Psoas muscle (tissue), 8 donors: Measurements from ENCODE around the gene ARNT2. TPM values are rescaled to one million over a fixed set of nuclear protein-coding genes. Genes with fewer than 3 reads are reported as not detected.

Experiments
- ATAC-seq, 4 donors: fragments of 200-7000 bp; cut with Tn5 transposase; one replicate each; pipeline ENCODE4 v1.9.1; 2020; ENCODE audit warnings: moderate library complexity in 3 of 4, mild to moderate bottlenecking in 2 of 4
- DNase-seq, 2 donors: peaks; one replicate each; pipeline ENCODE4 v3.0.0-alpha.2; 2020
- H3K27ac ChIP-seq: fragments of 200-600 bp; one replicate; pipeline ENCODE4 v1.8.0; 2022
- H3K27me3 ChIP-seq, 3 donors: fragments of 200-600 bp in 1 of 3; one replicate each; pipeline versions ENCODE4 v1.6.1 to v1.8.0; 2013 to 2022; ENCODE audit warnings: low read length in 2 of 3, mild to moderate bottlenecking in 2 of 3, moderate library complexity in 1 of 3; ENCODE audit not compliant: insufficient read depth in 3 of 3
- H3K36me3 ChIP-seq, 2 donors: fragments of 200-600 bp in 1 of 2; one replicate each; pipeline versions ENCODE4 v1.6.1 to v1.8.0; 2013 to 2022; ENCODE audit warnings: low read depth in 1 of 2, mild to moderate bottlenecking in 1 of 2, moderate library complexity in 1 of 2; ENCODE audit not compliant: insufficient read depth in 1 of 2
- H3K4me1 ChIP-seq: fragments of 200-600 bp; one replicate; pipeline ENCODE4 v1.8.0; 2022
- H3K4me3 ChIP-seq: fragments of 200-600 bp; one replicate; pipeline ENCODE4 v1.8.0; 2022; ENCODE audit warnings: mild to moderate bottlenecking
- H3K9me3 ChIP-seq: fragments of 200-600 bp; one replicate; pipeline ENCODE4 v1.8.0; 2022
- CTCF ChIP-seq: fragments of 200-600 bp; IDR thresholded peaks from one replicate; pipeline ENCODE4 v1.8.0; 2022; ENCODE audit warnings: antibody characterized with exemption
- WGBS, 3 donors: extraction: QIAGEN DNeasy Blood & Tissue Kit; methylation state at CpG; one replicate each; pipeline versions ENCODE4 v1.1.6 to v1.1.7; 2013; 5-methylcytosine and 5-hydroxymethylcytosine counted together
- intact Hi-C, 2 donors: fragments of 100-400 bp; cut with DNase I; formaldehyde crosslinking; loops; one replicate each; pipeline versions ENCODE4 v1.11.0 to v1.14.2; 2022
- polyA plus RNA-seq, 3 donors: library from polyadenylated mRNA; stranded (reverse); fragments of 200-250 nt; gene quantifications; one replicate each; pipeline ENCODE4 v1.2.3, GENCODE V29; 2013
- total RNA-seq, 4 donors: library from RNA; stranded (reverse); fragmentation: NEBNext Ultra II Directional in 2 of 4; extraction: Animal tissue kit (Norgen Biotek cat#: 25700) in 2 of 4; gene quantifications; one replicate each; pipeline versions ENCODE4 v1.2.1 to v1.2.4, GENCODE V29; 2021 to 2023
- donor health status: healthy with polysubstance abuse.
- donor health status: DM: no; HTN: no; CAD: no; lungs with moderate emphysema.
- donor health status: Bipolar disorder and iron deficiency.
- donor health status: healthy.
- donor health status: DM: yes; HTN: yes; CAD: no.
- donor health status: DM: no; HTN: no; CAD: no.
- donor health status: DM: no; HTN: no; CAD: no.
- donor health status: DM: yes; HTN: yes; CAD: no.

The ARNT2 gene
- total and polyA plus RNA-seq, 7 donors = 0.09 to 12.2 (median 4.4) TPM

DNA sequence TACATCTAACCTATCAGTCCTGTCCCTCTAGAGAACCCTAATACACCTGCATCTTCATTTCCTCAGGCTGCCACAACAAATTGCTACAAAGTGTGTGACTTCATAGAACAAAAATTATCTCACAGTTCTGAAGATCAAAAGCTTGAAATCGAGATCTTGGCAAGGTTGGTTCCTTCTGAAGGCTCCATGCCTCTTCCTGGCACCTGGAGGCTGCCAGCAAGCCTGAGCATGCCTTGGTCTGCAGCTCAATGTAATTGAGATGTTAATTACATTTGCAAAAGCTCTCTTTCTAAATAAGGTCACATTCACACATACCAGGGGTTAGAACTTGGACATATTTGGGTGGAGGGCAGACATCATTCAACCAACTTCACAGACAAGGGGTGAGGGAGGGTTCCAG is 204.5 kb downstream of the ARNT2 start:
- no peaks in the 10 kb centered on the region for H3K36me3 ChIP-seq
- no peaks in the 10 kb centered on the region for H3K9me3 ChIP-seq
- no peaks in the 10 kb centered on the region for H3K4me1 ChIP-seq
- no peak overlapping the region for H3K27ac ChIP-seq
- 22 to 27% (median 24%) methylated on average over 1 of the region's 1 CpG for WGBS, 3 donors
- peaks cover 0 to 4% (median 0%) of the 10 kb centered on the region in 3 donors for H3K27me3 ChIP-seq
- intact Hi-C loops = no loop called here
- ATAC-seq (no peak), DNase-seq (no peak)
- TF ChIP-seq CTCF = no peak
- no peak overlapping the region for H3K4me3 ChIP-seq

DNA sequence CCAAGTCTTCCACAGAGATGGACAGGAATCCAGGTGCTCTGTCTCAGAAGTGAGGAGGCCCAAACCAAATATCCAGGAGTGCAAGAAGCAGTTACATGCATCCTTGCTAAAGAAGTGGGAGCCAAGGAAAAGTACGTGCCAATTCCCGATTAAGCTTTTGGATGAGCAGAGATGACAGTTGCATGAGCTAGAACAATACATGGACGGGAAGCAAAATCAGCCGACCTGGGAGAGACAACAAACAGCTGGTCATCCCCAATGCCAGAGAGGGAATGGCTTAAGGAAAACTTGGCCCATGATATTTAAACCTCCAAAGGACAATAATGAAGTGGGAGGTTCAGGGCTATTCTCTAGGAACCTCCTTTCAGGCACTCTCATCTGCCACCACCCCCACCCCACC is 204.9 kb downstream of the ARNT2 start:
- Histone ChIP-seq H3K36me3 (no peaks in the 10 kb centered on the region), H3K27me3 (peaks cover 0 to 4% (median 0%) of the 10 kb centered on the region in 3 donors), H3K4me1 (no peaks in the 10 kb centered on the region), H3K4me3 (no peak overlapping the region), H3K9me3 (no peaks in the 10 kb centered on the region), H3K27ac (no peak overlapping the region)
- 21 to 35% (median 27%) methylated on average over 4 of the region's 4 CpGs for WGBS, 3 donors
- no peak for TF ChIP-seq CTCF
- intact Hi-C loops = no loop called here
- DNase-seq (no peak), ATAC-seq (no peak)

DNA sequence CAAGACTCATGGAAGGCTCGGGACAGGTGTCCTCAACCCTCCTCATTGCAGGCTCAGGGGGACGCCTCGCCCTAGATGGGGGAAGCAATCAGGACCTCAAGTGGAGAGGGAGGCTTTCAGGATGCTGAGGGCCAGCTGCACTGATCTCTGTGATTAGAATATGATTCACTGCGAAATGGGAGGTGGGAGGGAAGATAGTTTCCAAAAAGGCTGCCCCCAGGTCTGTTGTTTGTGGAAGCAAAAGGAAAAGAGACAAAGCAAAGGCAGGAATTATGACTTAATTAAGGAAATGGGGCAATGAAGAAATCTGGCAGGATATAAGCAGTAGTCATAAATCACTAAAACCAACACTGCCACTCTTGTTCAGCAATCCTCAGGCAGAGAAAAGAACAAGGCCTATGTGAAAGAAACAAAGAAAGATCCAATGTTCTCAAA is 205.3 kb downstream of the ARNT2 start:
- ATAC-seq = no peak

DNA sequence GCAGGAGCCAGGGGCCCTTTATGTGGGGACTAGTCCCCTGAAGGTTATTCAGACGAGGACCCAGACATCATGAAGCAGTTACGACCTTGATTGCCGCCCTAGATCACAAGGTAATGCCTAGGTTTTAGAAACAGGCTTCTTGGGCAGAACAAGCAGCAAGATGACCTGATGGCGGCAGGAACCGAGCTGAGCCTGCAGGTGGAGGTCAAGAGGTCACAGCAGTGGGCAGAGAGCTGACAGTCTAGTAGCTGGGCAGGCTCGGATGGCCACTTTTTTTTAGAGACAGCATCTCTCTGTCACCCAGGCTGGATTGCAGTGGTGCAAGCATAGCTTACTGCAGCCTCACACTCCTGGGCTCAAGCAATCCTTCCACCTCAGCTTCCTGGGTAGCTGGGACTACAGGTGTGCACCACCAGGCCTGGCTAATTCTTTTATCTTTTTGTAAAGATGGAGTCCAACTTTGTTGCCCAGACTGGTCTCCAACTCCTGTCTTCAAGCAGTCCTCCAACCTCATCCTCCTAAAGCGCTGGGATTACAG is 207.4 kb downstream of the ARNT2 start:
- H3K4me1 ChIP-seq = peaks cover 4% of the 10 kb centered on the region
- intact Hi-C loops = no loop called here
- peaks cover 0 to 4% (median 0%) of the 10 kb centered on the region in 3 donors for H3K27me3 ChIP-seq
- no peaks in the 10 kb centered on the region for H3K9me3 ChIP-seq
- WGBS, 3 donors = 85 to 90% (median 89%) methylated on average over 7 of the region's 7 CpGs
- TF ChIP-seq CTCF = no peak
- H3K36me3 ChIP-seq = no peaks in the 10 kb centered on the region
- no peak overlapping the region for H3K4me3 ChIP-seq
- DNase-seq (no peak), ATAC-seq (no peak)
- no peak overlapping the region for H3K27ac ChIP-seq

More for the DNA sequence above, 205.3 kb downstream of the ARNT2 start:
- WGBS, 3 donors = 29 to 51% (median 34%) methylated on average over 4 of the region's 4 CpGs
- Histone ChIP-seq H3K9me3 (no peaks in the 10 kb centered on the region), H3K36me3 (no peaks in the 10 kb centered on the region), H3K4me3 (no peak overlapping the region), H3K27me3 (peaks cover 0 to 4% (median 0%) of the 10 kb centered on the region in 3 donors), H3K4me1 (no peaks in the 10 kb centered on the region), H3K27ac (no peak overlapping the region)
- intact Hi-C loops = no loop called here
- DNase-seq = no peak
- TF ChIP-seq CTCF = no peak
